HG03025 (cell line): ENCODE results near the gene PLSCR3.

ENCODE experiments used
- ATAC-seq: cut with Tn5 transposase; IDR thresholded peaks from one replicate; pipeline ENCODE4 v1.9.1; 2021; ENCODE audit warnings: mild to moderate bottlenecking, moderate library complexity; ENCODE audit not compliant: unreplicated experiment, low FRiP score

The PLSCR3 gene

DNA sequence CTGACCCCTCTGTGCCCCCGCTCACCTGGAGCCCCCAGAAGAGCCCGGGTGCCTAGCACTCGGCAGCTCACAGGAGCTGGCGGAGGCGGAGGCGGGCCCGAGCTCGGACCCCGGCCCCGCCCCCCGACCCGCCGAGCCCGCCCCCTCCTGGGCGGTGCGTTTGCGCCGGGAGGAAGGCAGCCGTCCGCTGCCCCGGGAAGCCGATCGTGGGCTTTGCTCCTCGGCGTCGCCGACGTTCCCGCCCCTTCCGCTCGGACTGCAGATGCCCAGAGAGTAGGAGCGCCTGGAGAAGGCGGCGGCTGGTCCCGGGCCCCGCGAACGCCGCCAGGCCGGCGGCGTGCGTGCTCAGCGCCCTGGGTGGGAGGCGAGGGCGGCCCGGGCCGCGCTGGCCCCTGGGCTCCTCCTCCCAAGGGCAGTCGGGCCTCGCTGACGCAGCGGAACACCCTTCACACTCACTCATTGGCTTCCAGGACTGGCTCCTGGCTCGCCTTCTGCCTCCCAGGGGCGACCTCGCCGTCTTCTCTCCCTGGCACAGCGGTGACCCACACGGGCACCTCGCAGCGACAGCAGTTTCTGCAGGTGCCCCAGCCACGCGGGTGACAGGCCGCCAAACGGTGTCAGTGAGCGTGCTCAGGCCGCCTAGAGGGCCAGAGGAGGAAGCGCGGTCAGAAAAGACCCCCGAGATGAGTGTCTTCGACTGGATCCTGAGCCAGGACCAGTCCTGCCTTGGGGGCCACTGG is at the start of gene PLSCR3:
Gene PLSCR3, minus strand, starts transcription at position 74 of the 740 bp plus-strand sequence. CDS start 415 bp downstream, outside the sequence.
- ATAC-seq: peak; percentile 59

DNA sequence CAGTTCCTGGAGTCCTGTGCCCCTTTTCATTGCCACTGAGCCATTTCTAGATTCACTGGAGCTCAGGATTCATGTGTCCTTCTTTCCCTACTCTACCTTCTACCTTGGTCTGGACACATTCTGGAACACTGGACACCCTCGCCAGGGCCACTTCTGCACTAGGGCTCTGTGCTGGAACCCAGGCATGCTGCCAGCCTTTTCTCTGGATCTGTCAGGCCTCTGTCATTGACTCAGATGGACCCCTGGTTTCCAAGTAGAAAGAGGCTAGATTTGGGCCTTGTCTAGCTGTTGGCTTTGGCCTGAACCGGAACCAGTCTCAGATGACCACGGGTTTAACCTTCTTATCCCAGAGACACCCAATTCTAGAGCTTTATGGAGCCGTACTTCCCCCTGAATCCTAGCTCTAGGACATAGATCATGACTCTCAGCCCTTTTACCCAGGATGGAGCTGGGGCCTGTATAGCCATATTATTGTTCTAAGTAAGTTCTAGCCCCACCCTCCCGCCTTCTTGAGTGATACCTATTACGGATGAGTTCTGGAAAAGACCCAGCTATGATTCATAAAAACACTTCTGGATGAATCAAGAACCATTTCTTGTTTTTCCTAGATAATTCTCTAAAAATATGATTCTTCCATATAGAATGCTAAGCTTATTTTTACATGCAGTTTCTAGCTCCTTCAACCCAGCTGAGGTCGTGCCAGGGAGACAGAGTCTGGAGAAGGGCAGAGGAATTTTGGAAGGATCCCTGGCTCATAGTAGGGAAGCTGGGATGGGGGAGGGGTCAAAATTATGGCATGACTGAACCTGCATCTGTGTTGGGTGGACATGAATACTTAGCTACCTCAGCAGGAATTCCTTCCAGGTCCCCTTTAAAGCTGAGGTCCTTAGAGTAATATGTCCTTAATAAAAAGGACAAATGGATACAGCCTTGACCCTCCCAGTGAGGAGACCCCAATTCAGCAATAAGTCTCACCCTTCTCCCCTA is 49.5 kb upstream of the PLSCR3 start:
- no peak for ATAC-seq

DNA sequence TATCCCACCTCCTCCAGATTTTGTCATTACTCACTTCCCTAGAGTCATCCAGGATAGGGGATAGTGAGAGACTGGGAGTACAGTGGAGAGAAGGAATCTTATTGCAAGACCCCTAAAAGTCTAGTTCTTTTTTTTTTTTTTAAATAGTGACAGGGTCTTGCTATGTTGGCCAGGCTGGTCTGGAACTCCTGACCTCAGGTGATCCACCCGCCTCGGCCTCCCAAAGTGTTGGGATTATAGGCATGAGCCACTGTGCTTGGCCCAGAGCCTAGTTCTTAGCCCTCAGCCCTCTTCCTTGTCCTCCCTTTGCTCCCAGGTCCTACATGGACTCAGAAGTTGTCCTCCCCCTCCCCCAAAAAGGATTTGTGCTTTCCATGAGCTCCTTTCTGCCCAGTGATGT is 47.8 kb upstream of the PLSCR3 start:
- no peak for ATAC-seq

DNA sequence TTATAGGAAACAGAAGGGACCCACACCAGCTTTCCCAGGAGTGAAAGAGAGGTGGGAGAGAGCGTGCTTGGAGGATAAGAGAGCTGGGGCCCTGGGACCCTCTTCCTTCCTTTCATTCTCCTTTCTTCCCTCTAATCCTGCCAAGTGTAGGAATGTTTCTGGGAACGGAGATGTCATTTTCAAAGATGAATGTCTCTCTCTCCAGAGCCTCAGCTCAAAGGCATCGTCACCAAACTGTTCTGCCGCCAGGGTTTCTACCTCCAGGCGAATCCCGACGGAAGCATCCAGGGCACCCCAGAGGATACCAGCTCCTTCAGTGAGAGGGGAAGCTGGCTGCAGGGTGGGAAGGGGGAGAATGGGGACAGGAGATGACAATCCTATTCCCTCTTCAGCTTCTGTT is 46.9 kb upstream of the PLSCR3 start:
- no peak for ATAC-seq

DNA sequence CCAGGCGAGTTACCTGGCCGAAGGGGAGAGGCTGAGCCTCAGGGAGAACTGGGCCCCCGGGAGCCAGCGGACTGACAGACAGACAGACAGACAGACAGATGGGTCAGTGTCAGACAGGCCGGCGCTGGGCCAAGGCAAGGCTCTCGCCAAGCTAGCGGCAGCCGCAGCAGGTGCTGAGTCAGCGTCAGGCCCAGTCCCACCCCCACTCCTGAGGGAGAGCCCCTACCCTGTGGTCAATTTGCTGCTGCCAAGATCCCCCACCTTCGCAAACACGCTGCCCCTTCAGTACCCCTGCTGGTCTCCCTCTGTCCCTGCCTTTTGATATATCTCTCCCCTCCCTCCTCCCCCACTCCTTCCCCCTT is 46.5 kb upstream of the PLSCR3 start:
- no peak for ATAC-seq

DNA sequence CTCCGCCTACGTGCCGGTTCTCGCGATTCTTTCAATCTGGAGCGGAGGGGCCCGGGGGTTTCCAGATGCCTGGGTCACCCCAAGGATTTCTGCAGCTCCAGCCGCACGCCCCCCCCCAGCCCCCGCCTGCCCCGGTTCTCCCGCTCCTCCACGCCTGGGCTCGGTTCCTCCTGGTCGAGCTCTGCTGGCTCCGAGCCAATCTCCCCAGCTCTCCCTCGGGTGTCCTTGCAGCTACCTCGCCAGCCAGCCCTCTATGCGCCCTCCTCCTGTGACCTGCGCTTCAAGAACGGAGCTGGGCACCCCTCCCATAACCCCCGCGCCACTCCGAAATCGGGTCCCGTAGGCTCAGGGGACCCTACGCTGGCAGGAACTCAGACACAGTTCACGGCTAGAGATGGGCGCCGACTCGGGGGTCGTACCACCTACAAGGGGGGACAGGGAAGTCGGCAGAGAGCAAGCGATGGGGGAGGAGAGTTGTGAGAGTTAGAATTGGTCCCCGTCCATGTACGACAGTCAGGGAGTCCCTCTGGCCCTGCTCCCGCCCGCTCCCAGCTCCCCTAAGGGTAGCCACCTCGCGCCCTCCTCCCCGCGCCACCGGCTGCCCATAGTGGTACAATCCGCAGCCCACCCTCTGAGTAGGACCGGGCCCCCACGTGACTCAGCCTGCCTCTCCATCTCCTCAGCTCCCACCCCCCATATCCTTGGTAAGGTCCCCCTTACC is 45.9 kb upstream of the PLSCR3 start:
- no peak for ATAC-seq

DNA sequence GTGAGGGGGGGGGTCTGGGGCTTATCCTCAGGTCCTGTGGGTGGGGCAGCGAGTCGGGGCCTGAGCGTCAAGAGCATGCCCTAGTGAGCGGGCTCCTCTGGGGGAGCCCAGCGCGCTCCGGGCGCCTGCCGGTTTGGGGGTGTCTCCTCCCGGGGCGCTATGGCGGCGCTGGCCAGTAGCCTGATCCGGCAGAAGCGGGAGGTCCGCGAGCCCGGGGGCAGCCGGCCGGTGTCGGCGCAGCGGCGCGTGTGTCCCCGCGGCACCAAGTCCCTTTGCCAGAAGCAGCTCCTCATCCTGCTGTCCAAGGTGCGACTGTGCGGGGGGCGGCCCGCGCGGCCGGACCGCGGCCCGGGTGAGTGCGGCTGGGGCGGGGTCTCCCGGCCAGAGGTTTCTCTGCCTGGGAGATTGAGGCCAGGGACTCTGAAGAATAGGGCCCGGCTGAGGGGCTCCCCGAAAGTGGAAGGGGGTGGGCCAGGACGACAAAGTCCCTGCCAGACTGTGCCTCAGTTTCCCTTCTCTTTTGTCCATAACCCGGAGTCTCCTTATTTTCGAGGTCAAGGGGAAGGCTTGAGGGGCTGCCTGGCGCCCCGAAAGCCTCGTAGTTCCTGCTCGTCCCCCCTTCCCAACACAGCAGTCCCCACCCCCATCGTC is 45.3 kb upstream of the PLSCR3 start, which contains the start of gene FGF11:
Gene FGF11, plus strand, starts transcription at position 51 of the 651 bp plus-strand sequence. Its CDS starts 109 bp downstream, at position 160.
- ATAC-seq: no peak

DNA sequence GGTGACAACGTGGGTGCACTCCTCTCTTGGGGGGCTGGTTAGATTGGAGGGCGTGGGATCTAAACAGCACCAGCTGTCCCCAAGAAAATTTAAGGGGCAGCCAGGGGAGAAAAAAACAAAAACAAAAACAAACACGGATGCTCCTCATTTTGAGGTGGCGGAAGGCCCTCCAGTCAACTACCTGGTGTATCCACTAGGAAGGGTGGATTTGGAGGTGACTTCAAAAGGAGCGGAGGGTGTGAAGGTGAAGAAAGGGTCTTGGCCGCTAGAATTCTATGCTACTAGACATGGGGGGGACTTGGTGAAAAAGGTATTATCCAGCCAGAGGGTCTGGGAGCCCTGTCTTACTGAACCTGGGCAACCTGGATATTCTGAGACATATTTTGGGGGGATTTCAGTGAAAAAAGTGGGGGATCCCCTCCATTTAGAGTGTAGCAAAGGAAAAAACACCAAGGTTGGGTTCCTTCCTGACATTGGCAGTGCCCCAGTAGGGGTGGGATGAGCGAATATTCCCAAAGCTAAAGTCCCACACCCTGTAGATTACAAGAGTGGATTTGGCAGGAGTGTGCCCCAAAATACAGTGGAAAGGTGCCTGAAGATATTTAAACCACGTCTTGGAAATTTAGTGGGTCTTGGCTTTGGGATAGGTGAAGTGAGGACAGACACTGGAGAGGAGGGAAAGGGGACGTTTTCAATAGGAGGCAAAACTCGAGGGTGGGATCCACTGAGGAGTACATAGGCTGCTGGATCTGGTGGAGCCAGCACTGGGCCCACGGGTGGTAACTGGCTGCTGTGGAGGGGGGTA is 44.5 kb upstream of the PLSCR3 start:
- ATAC-seq: no peak

DNA sequence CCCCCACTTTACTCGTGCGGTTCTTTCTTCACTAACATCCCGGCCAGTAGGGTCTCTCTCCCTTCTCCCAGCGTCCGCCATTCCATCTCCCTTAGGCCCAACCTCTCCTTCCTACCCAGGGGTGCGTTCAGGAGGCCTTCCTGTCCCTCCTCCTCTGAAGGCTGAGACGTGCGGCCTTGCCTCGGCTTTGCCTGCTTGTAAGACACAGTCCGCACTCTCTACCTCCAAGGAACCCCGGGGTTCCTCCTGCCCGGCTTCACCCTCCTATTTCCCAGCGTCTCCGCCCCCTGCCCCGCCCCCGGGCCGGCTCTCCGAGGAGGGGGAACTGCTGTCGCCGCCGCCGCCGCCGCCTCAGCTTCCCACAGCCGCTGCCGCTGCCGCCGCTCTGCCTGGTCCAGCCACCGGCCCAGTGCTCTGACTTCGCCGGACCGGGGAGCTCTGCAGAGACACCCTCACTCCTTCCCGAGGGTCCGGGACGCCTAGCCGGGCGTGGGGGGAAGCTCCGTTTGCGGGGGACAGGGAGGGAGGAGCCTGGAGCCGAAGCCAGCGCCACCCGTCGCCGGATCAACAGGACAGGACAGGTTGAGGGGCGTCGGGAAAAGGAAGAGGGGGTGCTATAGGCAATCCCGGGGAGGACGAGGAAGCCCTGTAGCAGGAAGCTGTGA is 43.8 kb upstream of the PLSCR3 start:
- no peak for ATAC-seq

DNA sequence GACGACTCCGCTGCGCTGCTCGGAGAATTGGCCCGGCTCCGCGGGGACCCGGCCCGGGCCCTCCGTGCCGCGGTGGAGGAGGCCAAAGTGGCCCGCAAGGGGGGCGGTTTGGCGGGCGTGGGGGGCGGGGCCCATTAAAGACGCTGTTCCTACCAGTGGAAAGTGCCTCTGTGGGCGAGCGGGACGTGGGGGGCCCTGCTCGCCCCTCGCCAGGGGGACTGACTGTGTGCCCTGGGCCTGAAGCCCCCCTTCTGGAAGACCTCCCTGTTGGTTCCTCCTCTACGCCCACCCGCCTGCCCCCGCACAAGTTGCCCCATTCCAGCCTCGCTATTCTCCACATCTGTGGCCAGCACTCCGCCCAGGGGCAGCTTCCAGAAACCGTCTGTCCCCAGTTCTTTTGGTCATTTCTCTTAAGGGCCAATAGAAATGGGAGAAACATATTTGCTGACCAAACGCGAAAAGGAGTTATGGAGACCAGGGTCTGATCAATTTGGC is 43.1 kb upstream of the PLSCR3 start:
- ATAC-seq: no peak

DNA sequence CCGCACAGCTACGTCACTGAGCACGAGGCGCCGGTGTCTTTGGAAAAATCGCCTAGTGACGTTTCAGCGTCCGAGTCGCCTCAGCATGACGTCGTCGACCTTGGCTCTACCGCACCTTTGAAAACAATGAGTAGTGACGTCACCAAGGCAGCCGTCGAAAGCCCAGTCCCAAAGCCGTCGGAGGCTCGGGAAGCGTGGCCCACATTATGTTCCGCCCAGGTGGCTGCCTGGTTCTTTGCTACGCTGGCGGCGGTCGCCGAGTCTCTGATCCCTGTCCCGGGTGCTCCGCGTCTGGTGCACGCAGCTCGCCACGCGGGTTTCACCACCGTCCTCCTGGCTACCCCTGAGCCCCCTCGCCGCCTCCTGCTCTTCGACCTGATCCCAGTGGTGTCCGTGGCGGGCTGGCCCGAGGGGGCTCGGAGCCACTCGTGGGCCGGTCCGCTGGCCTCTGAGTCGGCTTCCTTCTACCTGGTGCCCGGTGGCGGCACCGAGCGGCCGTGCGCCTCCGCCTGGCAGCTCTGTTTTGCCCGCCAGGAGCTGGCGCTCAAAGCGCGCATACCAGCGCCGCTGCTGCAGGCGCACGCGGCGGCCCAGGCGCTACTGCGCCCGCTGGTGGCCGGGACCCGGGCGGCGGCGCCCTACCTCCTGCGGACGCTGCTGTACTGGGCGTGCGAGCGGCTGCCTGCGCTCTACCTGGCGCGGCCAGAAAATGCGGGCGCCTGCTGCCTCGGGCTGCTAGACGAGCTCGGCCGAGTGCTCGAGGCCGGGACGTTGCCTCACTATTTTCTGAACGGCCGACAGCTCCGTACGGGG is 42.4 kb upstream of the PLSCR3 start:
- no peak for ATAC-seq

DNA sequence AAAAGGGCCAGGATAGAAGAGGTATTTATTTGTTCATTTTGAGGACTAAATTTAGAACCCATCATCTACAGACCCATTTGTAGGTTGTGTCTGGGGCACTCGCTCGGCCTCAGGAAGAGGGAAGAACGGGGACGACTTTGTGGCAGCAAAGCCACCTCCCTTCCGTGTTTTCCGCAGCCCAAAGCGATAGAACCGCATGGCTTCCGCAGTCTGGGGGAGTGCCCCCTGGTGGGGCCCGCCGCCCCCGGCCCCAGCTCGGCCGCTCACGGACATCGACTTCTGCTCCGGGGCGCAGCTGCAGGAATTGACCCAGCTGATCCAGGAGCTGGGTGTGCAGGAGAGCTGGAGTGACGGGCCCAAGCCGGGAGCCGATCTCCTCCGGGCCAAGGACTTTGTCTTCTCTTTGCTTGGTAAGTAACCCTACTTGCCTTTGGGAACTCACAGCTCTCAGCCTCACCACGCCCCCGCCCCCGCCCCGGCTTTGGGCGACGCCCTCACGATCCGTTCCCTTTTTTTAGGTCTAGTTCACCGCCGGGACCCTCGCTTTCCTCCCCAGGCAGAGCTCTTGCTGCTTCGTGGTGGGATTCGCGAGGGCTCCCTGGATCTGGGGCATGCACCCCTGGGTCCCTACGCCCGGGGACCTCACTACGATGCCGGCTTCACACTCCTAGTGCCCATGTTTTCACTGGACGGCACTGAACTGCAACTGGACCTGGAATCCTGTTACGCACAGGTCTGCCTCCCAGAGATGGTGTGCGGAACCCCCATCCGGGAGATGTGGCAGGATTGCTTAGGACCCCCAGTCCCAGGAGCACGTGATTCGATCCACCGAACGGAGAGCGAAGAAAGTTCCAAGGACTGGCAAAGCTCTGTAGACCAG is 41.6 kb upstream of the PLSCR3 start:
- ATAC-seq: peak; percentile 30

DNA sequence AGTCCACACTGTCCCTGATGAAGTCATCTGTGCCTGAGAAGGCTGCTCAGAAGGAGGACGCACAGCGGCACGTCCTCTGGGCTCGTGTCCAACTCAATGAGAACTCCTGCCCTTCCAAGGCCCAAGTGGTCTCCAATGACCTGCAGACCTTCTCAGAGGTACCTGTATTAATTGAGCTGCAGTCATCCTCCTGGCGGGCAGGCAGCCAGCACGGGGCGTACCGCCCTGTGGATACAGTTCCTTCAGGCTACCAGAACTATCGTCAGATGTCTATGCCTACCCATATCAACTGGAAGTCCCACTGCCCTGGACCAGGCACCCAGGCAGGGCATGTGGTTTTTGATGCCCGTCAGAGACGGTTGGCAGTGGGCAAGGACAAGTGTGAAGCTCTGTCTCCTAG is 38.0 kb upstream of the PLSCR3 start:
- ATAC-seq: no peak

DNA sequence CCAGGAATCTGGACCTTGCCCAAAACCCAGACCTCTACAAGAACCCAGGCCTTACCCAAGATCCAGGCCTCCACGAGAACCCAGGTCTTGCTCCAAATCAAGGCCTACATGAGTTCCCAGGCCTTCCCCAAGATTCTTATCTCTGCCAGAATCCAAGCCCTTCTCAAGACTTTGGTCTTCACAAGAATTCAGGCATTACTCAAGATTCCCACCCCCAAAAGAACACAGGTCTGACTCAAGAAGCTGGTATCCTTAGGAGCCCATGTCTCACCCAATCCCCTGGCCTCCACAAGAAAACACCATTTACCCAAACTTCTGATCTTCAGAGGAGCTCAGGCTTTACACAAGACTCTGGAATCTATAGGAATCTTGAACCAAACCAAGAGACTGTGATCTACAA is 36.9 kb upstream of the PLSCR3 start:
- ATAC-seq: no peak

DNA sequence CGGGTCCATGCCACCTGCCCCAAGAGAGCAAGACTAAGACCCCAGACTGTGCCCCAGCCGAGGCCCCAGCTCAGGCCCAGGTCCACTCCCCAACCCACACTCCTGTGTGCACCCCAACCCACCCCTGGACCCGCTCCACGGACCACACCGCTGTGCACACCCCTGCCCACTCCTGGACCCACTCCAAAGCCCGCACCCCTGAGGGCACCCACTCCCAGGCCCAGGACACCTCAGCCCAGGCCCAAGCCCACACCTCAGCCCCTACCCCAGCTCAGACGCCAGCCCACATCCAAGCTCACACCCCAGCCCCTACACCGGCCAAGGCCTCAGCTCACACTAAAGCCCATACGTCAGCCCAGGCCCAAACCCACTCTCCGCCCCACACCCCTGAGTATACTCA is 35.4 kb upstream of the PLSCR3 start:
- no peak for ATAC-seq

DNA sequence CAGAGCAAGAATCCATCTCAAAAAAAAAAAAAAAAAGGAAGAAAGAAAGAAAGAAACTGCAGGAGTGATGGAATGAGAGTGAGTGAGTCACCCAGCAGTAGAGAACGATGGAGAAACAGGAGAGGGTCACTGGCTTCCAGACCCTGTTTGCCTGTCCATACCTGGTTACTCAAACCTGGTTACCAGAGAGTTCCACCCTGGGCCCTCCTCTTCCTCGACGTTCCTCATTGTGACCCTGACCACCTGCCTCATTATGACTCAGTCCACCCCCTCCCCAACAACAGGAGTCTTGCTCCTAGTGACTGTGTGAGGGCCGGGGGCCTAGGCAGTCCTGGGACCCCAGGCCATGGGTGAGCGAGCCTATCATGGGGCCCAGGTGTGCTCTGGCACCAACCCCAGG is 34.2 kb upstream of the PLSCR3 start, which contains the start of gene SPEM3:
Gene SPEM3, plus strand, starts transcription at position 301 of the 400 bp plus-strand sequence. Its CDS starts 46 bp downstream, at position 347.
- no peak for ATAC-seq

DNA sequence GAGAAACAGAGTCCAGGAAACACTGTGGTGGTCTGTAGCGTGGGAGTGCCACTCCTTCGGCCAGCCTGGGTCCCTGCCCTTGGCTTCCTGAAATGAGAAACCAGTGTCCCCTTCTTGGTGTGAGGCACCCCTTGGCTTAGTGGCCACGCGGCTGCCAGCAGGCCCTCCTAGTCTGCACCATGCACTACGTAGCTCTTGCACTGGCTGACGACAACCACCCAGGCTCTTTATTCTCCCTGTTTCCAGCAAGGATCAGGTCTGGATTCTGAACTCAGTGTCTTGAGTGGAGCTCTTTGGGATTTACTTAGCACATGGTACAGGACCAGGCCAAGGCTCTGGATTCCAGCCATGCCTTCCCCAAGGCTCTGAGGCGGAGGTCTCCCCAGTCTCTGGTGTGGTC is 33.2 kb upstream of the PLSCR3 start:
- ATAC-seq: no peak
